Natural killer cell (primary cell): Measurements from ENCODE around the gene FAM184B. TPM values are rescaled to one million over a fixed set of nuclear protein-coding genes. Genes with fewer than 3 reads are reported as not detected.

Source experiments
- ATAC-seq, 3 donors: fragments of 150-1000 bp in 2 of 3; fragments of 200-7000 bp in 1 of 3; cut with Tn5 transposase; 1 replicate in 1 of 3; 2 replicates in 2 of 3; pipeline ENCODE4 v1.10.0; 2021; ENCODE audit warnings: mild to moderate bottlenecking in 2 of 3, moderate library complexity in 2 of 3
- DNase-seq, 2 donors: peaks; one replicate each; pipeline versions ENCODE4 v3.0.0 to v3.0.0-alpha.2; 2013 to 2021; ENCODE audit warnings: mixed read lengths in 1 of 2
- H3K27ac ChIP-seq: one replicate; pipeline ENCODE4 v1.5.1; 2013; ENCODE audit warnings: mild to moderate bottlenecking, low read length
- H3K27me3 ChIP-seq: one replicate; pipeline ENCODE4 v1.6.1; 2013; ENCODE audit warnings: low read length; ENCODE audit not compliant: control insufficient read depth, insufficient read depth
- H3K36me3 ChIP-seq: one replicate; pipeline ENCODE4 v1.6.1; 2013; ENCODE audit warnings: low read length; ENCODE audit not compliant: control insufficient read depth, insufficient read depth
- H3K4me1 ChIP-seq: one replicate; pipeline ENCODE4 v1.6.1; 2013; ENCODE audit warnings: low read length; ENCODE audit not compliant: control insufficient read depth, insufficient read depth
- H3K4me3 ChIP-seq: one replicate; pipeline ENCODE4 v1.5.1; 2013; ENCODE audit warnings: low read length
- H3K9me3 ChIP-seq: one replicate; pipeline ENCODE4 v1.6.1; 2013; ENCODE audit warnings: low read length; ENCODE audit not compliant: control insufficient read depth, insufficient read depth
- H3K27ac Mint-ChIP-seq, 2 donors: one replicate each; pipeline ENCODE4 v1.8.0; 2022; ENCODE audit warnings: mild to moderate bottlenecking in 2 of 2, mixed read lengths in 2 of 2, moderate library complexity in 1 of 2
- H3K27me3 Mint-ChIP-seq, 2 donors: one replicate each; pipeline ENCODE4 v1.8.0; 2022; ENCODE audit warnings: low read depth in 2 of 2, mixed read lengths in 2 of 2
- H3K36me3 Mint-ChIP-seq: one replicate; pipeline ENCODE4 v1.8.0; 2022; ENCODE audit warnings: mixed read lengths
- H3K4me1 Mint-ChIP-seq, 2 donors: one replicate each; pipeline ENCODE4 v1.8.0; 2022; ENCODE audit warnings: mixed read lengths in 2 of 2
- H3K4me3 Mint-ChIP-seq: one replicate; pipeline ENCODE4 v1.8.0; 2022; ENCODE audit warnings: mild to moderate bottlenecking, moderate library complexity, mixed read lengths
- H3K9me3 Mint-ChIP-seq, 2 donors: one replicate each; pipeline ENCODE4 v1.8.0; 2022; ENCODE audit warnings: mixed read lengths in 2 of 2
- WGBS: methylation state at CpG from one replicate; pipeline ENCODE4 v1.1.7; 2013; ENCODE audit warnings: missing lambda C conversion rate; ENCODE audit not compliant: insufficient coverage; 5-methylcytosine and 5-hydroxymethylcytosine counted together
- intact Hi-C: fragments of 100-400 bp; cut with micrococcal nuclease; formaldehyde crosslinking; loops from one replicate; pipeline ENCODE4 v1.14.2; 2022
- total RNA-seq, 4 donors: library from RNA; stranded (reverse); fragments of 120-200 nt in 1 of 4; gene quantifications; one replicate each; pipeline versions ENCODE4 v1.2.3 to v1.2.4, GENCODE V29; 2013 to 2022
- TF ChIP-seq, protein P1 (sequence below): fragments of 200-600 bp; IDR thresholded peaks from one replicate; pipeline ENCODE4 v1.8.0; 2022; ENCODE audit warnings: antibody characterized with exemption

FAM184B gene
- total RNA-seq, 3 donors from 2014 or later (not counting 1 experiment from before 2014, with no cell fraction given) = 0.05 TPM; not detected in 2

DNA sequence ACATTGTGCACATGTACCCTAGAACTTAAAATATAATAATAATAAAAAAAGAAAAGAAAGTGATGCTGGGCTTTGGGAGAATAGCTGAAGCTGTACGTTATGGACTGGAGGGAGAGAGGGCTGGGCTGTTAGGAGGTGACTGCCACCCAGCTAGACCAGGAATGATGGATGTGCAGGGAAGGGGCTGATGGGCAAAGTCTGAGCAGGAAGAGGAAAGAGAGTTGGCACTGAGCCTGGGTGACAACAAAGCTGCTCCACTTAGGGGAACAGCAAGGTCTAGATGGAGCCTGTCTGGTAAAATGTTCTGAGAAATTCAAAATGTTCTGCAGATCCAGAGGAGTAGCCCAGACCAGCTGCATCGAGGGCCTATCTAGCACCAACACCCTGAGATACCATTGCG, 134.7 kb downstream of the FAM184B start:
- DNase-seq (no peak), ATAC-seq (no peak)
- no peak overlapping the region for H3K4me3 Mint-ChIP-seq
- intact Hi-C loops = no loop called here
- Histone ChIP-seq H3K9me3 (peaks cover 2% of the 10 kb centered on the region), H3K36me3 (no peaks in the 10 kb centered on the region), H3K4me1 (no peaks in the 10 kb centered on the region), H3K27ac (no peak overlapping the region), H3K4me3 (no peak overlapping the region), H3K27me3 (no peaks in the 10 kb centered on the region)
- WGBS = 67% methylated on average over 3 of the region's 3 CpGs
- H3K4me1 Mint-ChIP-seq = no peaks in the 10 kb centered on the region
- no peaks in the 10 kb centered on the region for H3K9me3 Mint-ChIP-seq
- TF ChIP-seq, protein P1, sequence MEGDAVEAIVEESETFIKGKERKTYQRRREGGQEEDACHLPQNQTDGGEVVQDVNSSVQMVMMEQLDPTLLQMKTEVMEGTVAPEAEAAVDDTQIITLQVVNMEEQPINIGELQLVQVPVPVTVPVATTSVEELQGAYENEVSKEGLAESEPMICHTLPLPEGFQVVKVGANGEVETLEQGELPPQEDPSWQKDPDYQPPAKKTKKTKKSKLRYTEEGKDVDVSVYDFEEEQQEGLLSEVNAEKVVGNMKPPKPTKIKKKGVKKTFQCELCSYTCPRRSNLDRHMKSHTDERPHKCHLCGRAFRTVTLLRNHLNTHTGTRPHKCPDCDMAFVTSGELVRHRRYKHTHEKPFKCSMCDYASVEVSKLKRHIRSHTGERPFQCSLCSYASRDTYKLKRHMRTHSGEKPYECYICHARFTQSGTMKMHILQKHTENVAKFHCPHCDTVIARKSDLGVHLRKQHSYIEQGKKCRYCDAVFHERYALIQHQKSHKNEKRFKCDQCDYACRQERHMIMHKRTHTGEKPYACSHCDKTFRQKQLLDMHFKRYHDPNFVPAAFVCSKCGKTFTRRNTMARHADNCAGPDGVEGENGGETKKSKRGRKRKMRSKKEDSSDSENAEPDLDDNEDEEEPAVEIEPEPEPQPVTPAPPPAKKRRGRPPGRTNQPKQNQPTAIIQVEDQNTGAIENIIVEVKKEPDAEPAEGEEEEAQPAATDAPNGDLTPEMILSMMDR = no peak
- no peaks in the 10 kb centered on the region for H3K36me3 Mint-ChIP-seq
- peaks cover 0 to 5% of the 10 kb centered on the region in 2 donors for H3K27me3 Mint-ChIP-seq
- no peak overlapping the region for H3K27ac Mint-ChIP-seq

DNA sequence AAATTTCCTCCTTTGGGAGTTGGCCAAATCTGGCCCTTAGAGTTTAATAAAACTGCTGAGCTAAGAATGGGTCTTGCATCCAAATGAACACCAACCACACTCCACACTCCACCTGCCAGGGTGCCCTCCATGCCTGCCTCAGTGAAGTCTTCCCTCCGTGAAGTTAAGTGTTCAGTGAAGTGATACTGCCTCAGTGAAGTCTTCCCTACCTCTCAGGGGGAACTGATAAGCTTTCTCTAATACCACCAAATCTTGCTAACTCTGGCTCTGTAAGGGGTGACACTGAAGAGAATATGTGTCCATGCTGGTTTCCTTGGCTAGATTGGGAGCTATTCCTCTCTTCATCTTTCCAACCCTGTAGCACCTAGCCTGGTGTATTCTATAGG, 139.0 kb downstream of the FAM184B start:
- no peak for ATAC-seq
- H3K9me3 Mint-ChIP-seq = no peaks in the 10 kb centered on the region
- Histone ChIP-seq H3K4me3 (no peak overlapping the region), H3K36me3 (no peaks in the 10 kb centered on the region), H3K9me3 (peaks cover 2% of the 10 kb centered on the region), H3K27ac (no peak overlapping the region), H3K4me1 (no peaks in the 10 kb centered on the region), H3K27me3 (no peaks in the 10 kb centered on the region)
- 100% methylated on average over 1 of the region's 1 CpG for WGBS
- no peaks in the 10 kb centered on the region for H3K36me3 Mint-ChIP-seq
- TF ChIP-seq, protein P1 = no peak
- H3K27me3 Mint-ChIP-seq = no peaks in the 10 kb centered on the region
- no peak overlapping the region for H3K4me3 Mint-ChIP-seq
- no peak overlapping the region for H3K27ac Mint-ChIP-seq
- H3K4me1 Mint-ChIP-seq = no peaks in the 10 kb centered on the region
- intact Hi-C loops = no loop called here
- no peak for DNase-seq

DNA sequence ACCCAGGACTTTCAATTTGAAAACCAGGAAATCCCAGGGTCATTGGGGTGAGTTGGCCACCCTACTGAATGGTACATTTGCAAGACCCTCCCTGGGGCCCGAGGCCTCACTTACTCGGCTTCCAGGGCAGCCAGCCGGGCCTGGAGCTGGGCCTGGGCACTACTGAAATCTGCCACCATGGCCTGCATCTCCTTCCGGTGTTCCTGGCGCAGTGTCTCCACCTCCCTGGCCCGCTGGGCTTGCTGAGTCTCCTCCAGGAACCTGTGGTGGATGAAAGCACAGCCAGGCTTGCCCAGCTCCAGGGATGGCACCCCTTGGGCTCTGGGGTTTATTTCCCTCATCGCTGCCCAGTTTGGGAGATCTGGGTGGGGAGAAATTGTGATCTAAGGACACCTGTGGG, 142.3 kb downstream of the FAM184B start:
- TF ChIP-seq, protein P1 = no peak
- no peaks in the 10 kb centered on the region for H3K9me3 Mint-ChIP-seq
- Histone ChIP-seq H3K9me3 (no peaks in the 10 kb centered on the region), H3K27ac (no peak overlapping the region), H3K4me1 (no peaks in the 10 kb centered on the region), H3K4me3 (no peak overlapping the region), H3K36me3 (peaks cover 4% of the 10 kb centered on the region), H3K27me3 (no peaks in the 10 kb centered on the region)
- H3K27me3 Mint-ChIP-seq = no peaks in the 10 kb centered on the region
- no peak for ATAC-seq
- intact Hi-C loops = no loop called here
- no peaks in the 10 kb centered on the region for H3K36me3 Mint-ChIP-seq
- 83% methylated on average over 7 of the region's 7 CpGs for WGBS
- H3K4me3 Mint-ChIP-seq = no peak overlapping the region
- DNase-seq = no peak
- H3K27ac Mint-ChIP-seq = no peak overlapping the region
- no peaks in the 10 kb centered on the region for H3K4me1 Mint-ChIP-seq
